ENCODE data around the gene CDKAL1.
"Not testable (repeated sequence)": the region's sequence is repeated elsewhere in the genome, so short reads cannot be mapped to it uniquely, and the experiment has no call there.

The CDKAL1 gene

DNA sequence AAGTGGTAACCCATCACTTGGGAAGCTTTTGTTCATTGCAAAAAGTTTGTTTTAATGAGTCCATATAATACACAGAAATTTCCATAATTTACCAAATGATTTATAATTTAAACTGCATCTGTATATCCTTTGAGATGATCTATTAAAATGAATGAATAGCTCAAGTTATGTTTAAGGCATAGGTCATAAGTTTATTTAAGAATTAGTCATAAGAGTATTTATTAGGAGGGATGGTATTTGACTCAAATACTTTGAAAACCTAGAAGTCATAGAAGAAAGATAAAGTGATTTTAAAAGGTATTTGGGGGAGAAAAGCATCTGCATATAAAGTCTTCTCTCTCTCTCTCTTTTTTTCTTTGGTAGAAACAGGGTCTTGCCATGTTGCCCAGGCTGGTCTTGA lies 388.5 kb downstream of the CDKAL1 start:
- H3K9ac ChIP-seq (ENCODE audit: low read length): no peak overlapping the region
- H3K9me3 ChIP-seq (replicated peaks; ENCODE audit: insufficient read depth, low read length): no peaks in the 10 kb centered on the region
- H3K36me3 ChIP-seq (replicated peaks; ENCODE audit: insufficient read depth, low read length): no peaks in the 10 kb centered on the region
- no peaks in the 10 kb centered on the region for H3K27me3 ChIP-seq (replicated peaks; ENCODE audit: insufficient read depth, low read length)
- TF ChIP-seq EZH2 (optimal IDR thresholded peaks at IDR 0.05; ENCODE audit: low read depth, low read length): no peak
- TF ChIP-seq, protein P1, sequence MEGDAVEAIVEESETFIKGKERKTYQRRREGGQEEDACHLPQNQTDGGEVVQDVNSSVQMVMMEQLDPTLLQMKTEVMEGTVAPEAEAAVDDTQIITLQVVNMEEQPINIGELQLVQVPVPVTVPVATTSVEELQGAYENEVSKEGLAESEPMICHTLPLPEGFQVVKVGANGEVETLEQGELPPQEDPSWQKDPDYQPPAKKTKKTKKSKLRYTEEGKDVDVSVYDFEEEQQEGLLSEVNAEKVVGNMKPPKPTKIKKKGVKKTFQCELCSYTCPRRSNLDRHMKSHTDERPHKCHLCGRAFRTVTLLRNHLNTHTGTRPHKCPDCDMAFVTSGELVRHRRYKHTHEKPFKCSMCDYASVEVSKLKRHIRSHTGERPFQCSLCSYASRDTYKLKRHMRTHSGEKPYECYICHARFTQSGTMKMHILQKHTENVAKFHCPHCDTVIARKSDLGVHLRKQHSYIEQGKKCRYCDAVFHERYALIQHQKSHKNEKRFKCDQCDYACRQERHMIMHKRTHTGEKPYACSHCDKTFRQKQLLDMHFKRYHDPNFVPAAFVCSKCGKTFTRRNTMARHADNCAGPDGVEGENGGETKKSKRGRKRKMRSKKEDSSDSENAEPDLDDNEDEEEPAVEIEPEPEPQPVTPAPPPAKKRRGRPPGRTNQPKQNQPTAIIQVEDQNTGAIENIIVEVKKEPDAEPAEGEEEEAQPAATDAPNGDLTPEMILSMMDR (IDR thresholded peaks at IDR 0.05; ENCODE audit: low read length): no peak
- TF ChIP-seq EZH2phosphoT487 (IDR thresholded peaks at IDR 0.05; ENCODE audit: low read length): no peak
- H3K27ac ChIP-seq (ENCODE audit: low read length): no peak overlapping the region
- no peak for DNase-seq
- no peaks in the 10 kb centered on the region for H3K79me2 ChIP-seq (ENCODE audit: low read length)
- H3K9me2 ChIP-seq (replicated peaks; ENCODE audit: insufficient read depth, low read length): no peaks in the 10 kb centered on the region
- H3F3A ChIP-seq (ENCODE audit: insufficient read depth, low read length): no peaks in the 10 kb centered on the region
- no peaks in the 10 kb centered on the region for H4K20me1 ChIP-seq (ENCODE audit: insufficient read depth, low read length)
- H3K4me1 ChIP-seq (ENCODE audit: low read length): no peaks in the 10 kb centered on the region
- H3K4me3 ChIP-seq (ENCODE audit: low read length): no peak overlapping the region
- H2AFZ ChIP-seq (ENCODE audit: low read length): no peak overlapping the region
- no peak overlapping the region for H3K4me2 ChIP-seq (ENCODE audit: low read depth, low read length)

DNA sequence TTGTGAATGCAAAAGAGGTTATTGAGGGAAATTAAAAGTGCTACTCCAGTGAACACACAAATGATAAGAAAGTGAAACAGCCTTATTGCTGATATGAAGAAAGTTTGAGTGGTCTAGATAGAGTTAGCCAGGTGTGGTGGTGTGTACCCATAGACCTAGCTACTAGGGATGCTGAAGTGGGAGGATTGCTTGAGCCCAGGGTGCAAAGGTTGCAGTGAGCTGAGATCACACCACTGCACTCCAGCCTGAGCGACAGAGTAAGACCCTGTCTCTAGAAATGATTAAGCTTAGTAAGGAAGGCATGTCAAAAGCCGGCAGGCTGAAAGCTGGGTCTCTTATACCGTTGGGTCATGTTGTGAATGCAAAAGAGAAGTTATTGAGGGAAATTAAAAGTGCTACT lies 389.8 kb downstream of the CDKAL1 start:
- DNase-seq; H3K27ac ChIP-seq (ENCODE audit: low read length); H3K27me3 ChIP-seq (replicated peaks; ENCODE audit: insufficient read depth, low read length); H3K4me3 ChIP-seq (ENCODE audit: low read length); H3K36me3 ChIP-seq (replicated peaks; ENCODE audit: insufficient read depth, low read length); H4K20me1 ChIP-seq (ENCODE audit: insufficient read depth, low read length); H2AFZ ChIP-seq (ENCODE audit: low read length); H3K9ac ChIP-seq (ENCODE audit: low read length); H3K4me2 ChIP-seq (ENCODE audit: low read depth, low read length); H3K4me1 ChIP-seq (ENCODE audit: low read length); H3K9me2 ChIP-seq (replicated peaks; ENCODE audit: insufficient read depth, low read length); H3K79me2 ChIP-seq (ENCODE audit: low read length); H3F3A ChIP-seq (ENCODE audit: insufficient read depth, low read length); H3K9me3 ChIP-seq (replicated peaks; ENCODE audit: insufficient read depth, low read length): not testable (repeated sequence)

DNA sequence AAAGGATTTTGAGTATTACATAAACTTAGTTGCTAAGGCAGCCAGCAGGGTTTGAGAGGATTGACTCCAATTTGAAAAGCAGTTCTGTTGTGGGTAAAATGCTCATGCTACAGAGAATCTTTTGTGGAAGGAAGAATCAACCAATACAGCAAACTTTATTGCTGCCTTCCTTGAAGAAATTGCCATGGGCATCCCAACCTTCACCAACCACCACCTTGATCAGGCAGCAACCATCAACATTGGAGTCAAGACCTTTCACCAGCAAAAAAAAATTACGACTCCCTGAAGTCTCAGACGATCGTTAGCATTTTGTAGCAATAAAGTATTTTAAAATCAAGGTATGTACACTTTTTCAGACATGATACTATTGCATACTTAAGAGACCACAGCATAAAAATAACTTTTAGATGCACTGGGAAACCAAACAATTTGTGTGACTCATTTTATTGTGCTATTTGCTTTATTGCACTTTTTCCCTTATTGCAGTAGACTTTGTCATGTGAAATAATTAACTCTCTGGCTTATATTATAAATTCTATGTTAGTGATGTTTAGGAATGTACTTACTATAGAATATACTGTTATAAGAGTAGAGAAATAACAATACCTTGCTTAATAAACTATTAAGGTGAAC lies 390.8 kb downstream of the CDKAL1 start:
- Histone ChIP-seq H3F3A (ENCODE audit: insufficient read depth, low read length) (no peaks in the 10 kb centered on the region), H3K27me3 (replicated peaks; ENCODE audit: insufficient read depth, low read length) (no peaks in the 10 kb centered on the region), H3K27ac (ENCODE audit: low read length) (no peak overlapping the region), H3K36me3 (replicated peaks; ENCODE audit: insufficient read depth, low read length) (no peaks in the 10 kb centered on the region), H3K4me2 (ENCODE audit: low read depth, low read length) (no peak overlapping the region), H3K9me3 (replicated peaks; ENCODE audit: insufficient read depth, low read length) (no peaks in the 10 kb centered on the region), H3K9ac (ENCODE audit: low read length) (no peak overlapping the region), H3K4me1 (ENCODE audit: low read length) (no peaks in the 10 kb centered on the region), H3K9me2 (replicated peaks; ENCODE audit: insufficient read depth, low read length) (no peaks in the 10 kb centered on the region), H2AFZ (ENCODE audit: low read length) (no peak overlapping the region), H3K4me3 (ENCODE audit: low read length) (no peak overlapping the region), H4K20me1 (ENCODE audit: insufficient read depth, low read length) (no peaks in the 10 kb centered on the region), H3K79me2 (ENCODE audit: low read length) (no peaks in the 10 kb centered on the region)
- no peak for DNase-seq
- no peak for TF ChIP-seq EZH2phosphoT487 (IDR thresholded peaks at IDR 0.05; ENCODE audit: low read length)
- TF ChIP-seq EZH2 (optimal IDR thresholded peaks at IDR 0.05; ENCODE audit: low read depth, low read length): no peak
- TF ChIP-seq, protein P1 (IDR thresholded peaks at IDR 0.05; ENCODE audit: low read length): no peak

DNA sequence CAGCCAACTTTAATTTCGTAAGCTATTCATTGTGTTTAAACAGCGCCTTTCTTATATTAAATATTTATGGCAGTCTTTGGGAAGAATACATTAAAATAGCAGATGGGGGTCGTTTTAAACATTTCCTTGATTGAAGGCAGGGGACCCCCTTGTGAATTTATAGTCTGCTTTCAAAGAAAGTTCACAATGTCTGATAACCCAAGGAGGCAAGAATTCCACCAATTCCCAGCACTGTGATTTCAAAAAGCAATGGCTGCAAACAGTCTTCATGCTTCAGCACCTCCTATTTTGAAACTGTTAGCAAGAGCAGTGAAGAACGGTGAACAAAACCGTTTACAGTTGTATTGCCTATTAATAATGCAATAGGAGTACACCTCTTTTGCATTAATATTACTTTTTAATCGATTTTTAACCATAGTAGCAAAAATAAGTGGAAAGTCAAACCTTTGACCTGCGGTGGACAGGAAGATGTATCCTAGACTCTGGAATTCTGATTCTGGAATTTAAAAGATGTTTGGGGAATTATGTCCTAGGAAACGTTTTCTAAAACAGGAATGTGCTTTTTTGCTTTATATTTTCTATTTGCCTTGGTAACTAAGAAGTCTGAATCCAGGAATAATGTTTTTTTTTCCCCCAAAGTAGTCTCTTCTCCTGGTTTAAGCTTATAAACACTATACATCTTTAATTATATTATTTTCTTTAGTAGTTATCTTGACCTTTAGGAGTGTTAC lies 393.0 kb downstream of the CDKAL1 start:
- H3K27me3 ChIP-seq (replicated peaks; ENCODE audit: insufficient read depth, low read length): no peaks in the 10 kb centered on the region
- H3K4me1 ChIP-seq (ENCODE audit: low read length): no peaks in the 10 kb centered on the region
- no peak overlapping the region for H2AFZ ChIP-seq (ENCODE audit: low read length)
- H3F3A ChIP-seq (ENCODE audit: insufficient read depth, low read length): no peaks in the 10 kb centered on the region
- no peaks in the 10 kb centered on the region for H3K79me2 ChIP-seq (ENCODE audit: low read length)
- H4K20me1 ChIP-seq (ENCODE audit: insufficient read depth, low read length): no peaks in the 10 kb centered on the region
- no peak overlapping the region for H3K4me3 ChIP-seq (ENCODE audit: low read length)
- H3K9me2 ChIP-seq (replicated peaks; ENCODE audit: insufficient read depth, low read length): no peaks in the 10 kb centered on the region
- TF ChIP-seq EZH2phosphoT487 (IDR thresholded peaks at IDR 0.05; ENCODE audit: low read length) (no peak), EZH2 (optimal IDR thresholded peaks at IDR 0.05; ENCODE audit: low read depth, low read length) (no peak)
- TF ChIP-seq, protein P1 (IDR thresholded peaks at IDR 0.05; ENCODE audit: low read length): no peak
- H3K27ac ChIP-seq (ENCODE audit: low read length): no peak overlapping the region
- H3K9me3 ChIP-seq (replicated peaks; ENCODE audit: insufficient read depth, low read length): no peaks in the 10 kb centered on the region
- no peak overlapping the region for H3K9ac ChIP-seq (ENCODE audit: low read length)
- no peak for DNase-seq
- H3K4me2 ChIP-seq (ENCODE audit: low read depth, low read length): no peak overlapping the region
- no peaks in the 10 kb centered on the region for H3K36me3 ChIP-seq (replicated peaks; ENCODE audit: insufficient read depth, low read length)
